Measurements from ENCODE around the gene MYO7B.

DNA sequence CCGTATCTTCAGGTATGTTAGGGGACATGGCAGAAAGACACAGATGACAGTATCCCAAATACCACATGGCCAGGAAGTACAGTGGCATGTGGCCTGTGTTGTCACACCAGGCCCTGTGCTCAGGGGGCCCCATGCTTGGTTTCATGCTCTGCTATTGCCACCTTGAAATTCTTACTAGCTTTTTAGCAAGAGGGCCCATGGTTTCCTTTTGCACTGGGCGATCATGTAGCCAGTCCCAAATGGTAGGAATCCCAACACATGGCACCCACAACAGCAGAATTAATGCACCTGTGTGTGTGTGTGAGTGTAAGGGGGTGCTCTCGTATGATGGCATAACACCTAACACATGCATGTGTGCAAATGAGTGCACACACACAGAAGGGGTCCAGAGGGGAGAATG is 39.2 kb downstream of the MYO7B start:
- TF ChIP-seq CTCF (conservative IDR thresholded peaks at IDR 0.05; ENCODE audit: low read depth, low read length) (no peak), EZH2 (IDR thresholded peaks at IDR 0.05; ENCODE audit: low read length, unreplicated experiment) (no peak)
